Dermis microvascular lymphatic vessel endothelial cell (primary cell): ENCODE data around the gene JAKMIP1. TPM values are rescaled to one million over a fixed set of nuclear protein-coding genes. Genes with fewer than 3 reads are reported as not detected.
"Not testable (repeated sequence)": the region's sequence is repeated elsewhere in the genome, so short reads cannot be mapped to it uniquely, and the experiment has no call there.

Experiments
- DNase-seq, 2 donors: peaks; one replicate each; pipeline versions ENCODE4 v3.0.0 to v3.0.0-alpha.2; 2010; ENCODE audit warnings: low read depth in 2 of 2
- total RNA-seq: library from RNA; depleted of rRNA; stranded (reverse); fragments of >200 nt; gene quantifications from 2 replicates; pipeline ENCODE4 v1.2.1, GENCODE V29; 2014

The JAKMIP1 gene
- total RNA-seq, 1 donor from 2014 or later = not detected

- no peak for DNase-seq
Measured at GRCh38 chr4:6017800-6018199, 182.5 kb downstream of the JAKMIP1 start.

GRCh38 chr4:6017030-6017429 lies 183.3 kb downstream of the JAKMIP1 start:
- no peak for DNase-seq

- DNase-seq = no peak
Measured at GRCh38 chr4:6013564-6013963, 186.8 kb downstream of the JAKMIP1 start.

- no peak for DNase-seq
Measured at GRCh38 chr4:6012200-6012599, 188.1 kb downstream of the JAKMIP1 start.

- DNase-seq = peak in 1 of 2 donors; percentile 47
Measured at GRCh38 chr4:6011686-6012085, 188.7 kb downstream of the JAKMIP1 start.

GRCh38 chr4:6011271-6011671 lies 189.1 kb downstream of the JAKMIP1 start:
- DNase-seq = no peak

- DNase-seq = no peak
Measured at GRCh38 chr4:6010789-6011188, 189.6 kb downstream of the JAKMIP1 start.

- no peak for DNase-seq
Measured at GRCh38 chr4:6009452-6009851, 190.9 kb downstream of the JAKMIP1 start.

GRCh38 chr4:6008766-6009385 lies 191.5 kb downstream of the JAKMIP1 start:
- no peak for DNase-seq

- DNase-seq = no peak
Measured at GRCh38 chr4:6008092-6008551, 192.2 kb downstream of the JAKMIP1 start.

GRCh38 chr4:6005175-6005574 lies 195.2 kb downstream of the JAKMIP1 start:
- no peak for DNase-seq

GRCh38 chr4:6003485-6003884 lies 196.9 kb downstream of the JAKMIP1 start:
- DNase-seq = not testable (repeated sequence)

GRCh38 chr4:6002926-6003325 lies 197.4 kb downstream of the JAKMIP1 start:
- no peak for DNase-seq

- DNase-seq = no peak
Measured at GRCh38 chr4:6002492-6002833, 197.9 kb downstream of the JAKMIP1 start.

- no peak for DNase-seq
Measured at GRCh38 chr4:6001680-6002491, 198.5 kb downstream of the JAKMIP1 start.

GRCh38 chr4:5999830-6000365 lies 200.5 kb downstream of the JAKMIP1 start:
- DNase-seq = no peak

GRCh38 chr4:5999356-5999755 lies 201.0 kb downstream of the JAKMIP1 start:
- DNase-seq = no peak

- peak; percentile 51 to 70 for DNase-seq
Measured at GRCh38 chr4:5998333-5998936, 201.9 kb downstream of the JAKMIP1 start.

- DNase-seq = no peak
Measured at GRCh38 chr4:5996641-5997040, 203.7 kb downstream of the JAKMIP1 start.

GRCh38 chr4:5995901-5996623 lies 204.3 kb downstream of the JAKMIP1 start:
- no peak for DNase-seq
